Stimulated activated CD4-positive, alpha-beta T cell treated with anti-CD3 and anti-CD28 coated beads, TNF-alpha, amount 100 ng/mL, for 1 hour (primary cell): ENCODE measurements around the gene SERAC1.
A peak's percentile ranks its signal among the peaks of the same experiment; 100 is the strongest.

Source experiments
- DNase-seq, 3 donors: peaks; one replicate each; pipeline ENCODE4 v3.0.0-alpha.2; 2020; ENCODE audit warnings: low read depth in 3 of 3, low spot score in 1 of 3

Gene SERAC1

DNA sequence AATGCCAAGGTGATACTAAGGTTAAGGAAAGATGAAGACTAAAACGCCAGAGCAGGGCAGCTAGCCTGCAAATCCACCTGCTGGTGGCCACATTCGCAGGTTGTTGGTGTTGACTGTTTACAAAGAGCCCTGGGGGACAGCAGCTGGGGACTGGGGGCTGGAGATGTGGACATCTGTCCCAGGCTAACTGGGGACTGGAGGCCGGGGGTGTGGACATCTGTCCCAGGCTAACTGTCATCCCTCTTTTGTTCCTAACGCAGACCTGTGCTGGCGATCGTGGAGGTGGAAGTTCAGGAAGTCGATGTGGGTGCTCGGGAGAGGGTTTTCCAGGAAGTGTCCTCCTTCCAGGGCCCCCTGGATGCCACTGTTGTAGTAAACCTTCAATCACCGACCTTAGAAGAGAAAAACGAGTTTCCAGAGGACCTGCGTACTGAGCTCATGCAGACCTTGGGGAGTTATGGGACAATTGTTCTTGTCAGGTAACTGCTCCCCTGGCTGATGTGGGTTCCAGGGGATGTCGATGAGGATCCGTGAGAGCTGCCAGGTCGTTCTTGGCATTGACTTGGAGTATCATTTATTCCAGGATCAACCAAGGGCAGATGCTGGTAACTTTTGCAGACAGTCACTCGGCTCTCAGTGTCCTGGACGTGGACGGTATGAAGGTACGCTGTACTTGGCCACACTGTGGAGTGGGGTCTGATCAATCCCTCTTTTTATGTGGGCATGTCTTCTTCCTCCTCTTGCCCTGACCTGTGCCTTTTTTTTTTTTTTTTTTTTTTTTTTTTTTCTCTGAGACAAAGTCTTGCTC is 87.0 kb downstream of the SERAC1 start:
- no peak for DNase-seq

DNA sequence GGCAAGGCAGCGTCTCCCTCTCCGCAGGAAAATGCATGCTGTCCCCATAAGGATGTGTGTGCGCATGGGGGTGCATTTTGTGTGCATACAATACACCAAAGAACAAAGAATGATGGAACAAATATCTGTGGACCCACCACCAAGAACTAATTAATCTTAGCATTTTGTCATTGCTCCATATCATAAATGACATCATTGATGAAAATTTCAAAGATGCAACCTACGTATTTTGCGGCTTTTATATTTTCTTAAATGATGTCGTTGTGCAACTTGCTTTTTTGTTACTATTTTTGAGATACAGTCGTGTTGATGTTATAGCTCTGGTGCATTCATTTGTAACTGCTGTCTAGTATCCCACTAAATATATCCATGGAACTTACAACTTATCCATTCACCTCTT is 89.7 kb downstream of the SERAC1 start:
- no peak for DNase-seq

DNA sequence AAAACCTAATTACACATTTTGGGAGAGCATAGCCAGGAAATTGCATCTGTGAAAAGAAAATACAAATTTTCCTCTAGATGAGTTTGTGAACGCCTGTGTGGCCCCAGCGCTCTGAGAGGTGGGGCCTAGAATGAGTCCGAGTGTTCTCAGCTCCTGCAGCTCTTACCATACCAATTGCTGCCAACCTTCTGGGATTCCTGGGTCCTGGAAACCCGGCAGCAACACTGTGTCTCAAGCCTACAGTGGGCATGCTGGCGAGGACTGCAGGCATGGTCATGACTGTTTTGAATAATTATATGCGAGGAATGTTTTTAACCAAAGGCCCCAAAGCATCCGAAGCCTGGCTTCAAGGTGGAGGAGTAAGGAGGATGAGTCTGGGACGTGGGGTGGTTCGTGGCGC is 90.4 kb downstream of the SERAC1 start:
- DNase-seq: no peak

DNA sequence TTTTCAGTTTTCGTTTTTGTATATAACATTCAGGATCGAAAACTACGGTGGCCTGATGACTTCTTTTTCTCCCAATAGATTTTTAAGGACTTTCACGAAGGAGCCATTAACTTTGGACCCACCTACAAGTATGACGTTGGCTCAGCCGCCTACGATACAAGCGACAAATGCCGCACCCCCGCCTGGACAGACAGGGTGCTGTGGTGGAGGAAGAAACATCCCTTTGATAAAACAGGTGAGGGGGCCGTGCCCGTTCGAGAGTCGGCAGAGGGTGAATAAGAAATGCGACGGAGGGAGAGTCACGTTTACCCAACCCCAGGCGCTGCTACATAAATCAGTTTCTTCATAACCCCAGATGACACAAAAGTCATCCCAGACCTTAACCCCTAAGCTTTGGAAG is 91.5 kb downstream of the SERAC1 start:
- no peak for DNase-seq

DNA sequence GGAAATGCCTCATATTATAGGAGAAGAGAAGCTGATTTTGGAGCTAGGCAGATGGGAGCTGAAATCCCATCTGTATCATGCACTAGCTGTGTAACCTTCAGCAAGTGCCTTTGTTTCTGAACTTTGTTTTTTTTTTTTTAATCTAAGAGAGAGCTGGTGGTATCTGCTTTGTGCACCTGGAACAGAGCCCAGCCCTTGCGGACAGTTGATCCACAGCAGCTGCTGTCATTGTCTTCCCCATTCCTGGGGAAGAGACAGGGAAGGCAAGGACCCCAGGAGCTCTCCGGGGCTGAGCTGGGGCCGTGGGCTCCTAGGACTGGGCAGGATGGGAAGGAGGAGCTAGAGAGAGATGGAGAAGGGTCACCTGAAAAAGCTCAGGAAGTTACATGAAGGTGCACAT is 94.3 kb downstream of the SERAC1 start:
- DNase-seq: no peak

DNA sequence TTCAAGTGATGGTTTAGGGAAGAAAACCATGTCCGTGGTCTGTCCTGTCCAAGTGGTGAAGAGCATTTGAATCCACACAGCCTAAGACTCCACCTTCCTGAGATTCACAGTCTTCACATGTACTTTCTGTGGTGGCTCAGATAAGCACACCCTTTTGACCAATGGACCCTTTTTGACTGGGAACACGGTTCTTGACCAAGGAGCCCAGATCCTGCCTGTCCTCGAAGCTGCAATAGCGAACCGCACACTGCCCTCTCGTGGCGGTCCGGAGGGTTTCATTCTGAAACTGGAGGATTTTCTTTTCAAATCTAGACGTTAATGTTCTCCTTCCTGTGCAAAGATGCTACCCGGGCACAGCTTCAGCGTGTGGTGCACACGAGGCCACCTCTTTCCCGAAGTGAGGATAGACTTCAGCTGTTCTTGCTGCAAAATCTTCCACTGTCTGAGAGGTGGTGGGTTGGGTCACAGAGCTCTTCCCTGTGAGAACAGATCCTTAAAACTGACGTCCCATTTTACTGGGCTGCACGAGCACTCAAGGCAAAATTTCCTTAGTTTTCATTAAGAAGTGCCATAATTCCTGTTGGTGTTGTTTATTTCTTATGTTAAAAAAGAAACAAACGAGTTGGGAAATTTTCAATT is 95.9 kb downstream of the SERAC1 start:
- DNase-seq: peak; percentile 9 to 60 (median 35)

DNA sequence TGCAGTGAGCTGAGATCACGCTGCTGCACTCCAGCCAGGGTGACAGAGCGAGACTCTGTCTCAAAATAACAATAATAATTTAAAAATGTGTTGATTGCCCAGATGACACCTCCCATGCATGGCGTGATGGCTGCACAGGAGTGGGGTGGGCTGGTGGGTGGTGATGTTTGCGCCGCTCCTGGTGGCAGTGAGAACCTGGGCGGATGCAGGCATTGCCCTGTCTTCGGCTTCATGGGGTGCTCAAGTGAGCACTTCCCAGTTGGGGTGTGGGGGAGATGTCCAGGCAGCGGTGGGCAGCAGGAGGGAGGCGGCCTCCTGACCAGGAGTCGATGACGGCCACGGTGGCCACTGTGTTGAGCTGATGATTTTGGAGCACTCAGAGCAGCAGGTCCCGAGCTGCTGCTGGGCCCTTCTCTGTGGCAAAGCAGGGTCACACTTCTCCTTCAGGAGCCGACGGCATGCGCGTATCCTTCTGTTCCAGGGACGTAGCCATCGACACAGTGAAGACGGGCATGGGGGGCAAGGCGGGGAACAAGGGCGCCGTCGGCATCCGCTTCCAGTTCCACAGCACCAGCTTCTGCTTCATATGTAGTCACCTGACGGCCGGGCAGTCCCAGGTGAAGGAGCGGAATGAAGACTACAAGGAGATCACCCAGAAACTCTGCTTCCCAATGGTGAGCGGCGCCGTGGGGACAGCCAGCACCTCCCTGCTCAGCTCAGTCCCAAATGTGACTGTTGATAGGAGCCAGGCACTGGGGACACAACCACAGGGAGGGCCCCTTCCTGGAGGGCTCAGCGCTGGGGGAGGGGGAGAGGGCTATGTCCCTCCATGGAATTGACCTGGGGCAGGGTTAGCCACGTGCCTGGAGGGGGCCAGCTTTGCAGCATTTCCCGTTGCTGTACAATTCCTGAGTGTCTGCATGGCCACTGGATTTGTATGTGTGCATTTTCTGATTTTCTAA is 96.7 kb downstream of the SERAC1 start:
- no peak for DNase-seq

DNA sequence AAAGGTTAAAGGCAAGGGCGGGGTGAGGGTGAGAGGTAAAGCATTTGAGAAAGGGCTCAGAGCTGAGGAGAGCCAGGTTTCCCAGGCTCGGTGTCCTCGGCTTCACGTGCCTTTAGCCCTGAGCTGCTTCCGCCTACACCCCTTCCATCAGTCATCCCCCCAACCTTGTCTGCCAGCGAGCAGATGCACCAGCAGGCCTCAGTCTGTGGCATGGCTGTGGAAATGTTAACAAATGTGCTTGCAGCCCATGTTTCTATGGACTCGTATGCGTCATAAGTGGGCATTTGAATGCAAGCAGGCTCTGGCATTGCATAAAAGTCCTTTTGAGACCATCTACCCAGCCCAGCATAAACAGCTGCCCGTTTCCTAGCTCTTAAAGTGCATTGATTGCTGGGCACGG is 97.5 kb downstream of the SERAC1 start:
- DNase-seq: no peak

DNA sequence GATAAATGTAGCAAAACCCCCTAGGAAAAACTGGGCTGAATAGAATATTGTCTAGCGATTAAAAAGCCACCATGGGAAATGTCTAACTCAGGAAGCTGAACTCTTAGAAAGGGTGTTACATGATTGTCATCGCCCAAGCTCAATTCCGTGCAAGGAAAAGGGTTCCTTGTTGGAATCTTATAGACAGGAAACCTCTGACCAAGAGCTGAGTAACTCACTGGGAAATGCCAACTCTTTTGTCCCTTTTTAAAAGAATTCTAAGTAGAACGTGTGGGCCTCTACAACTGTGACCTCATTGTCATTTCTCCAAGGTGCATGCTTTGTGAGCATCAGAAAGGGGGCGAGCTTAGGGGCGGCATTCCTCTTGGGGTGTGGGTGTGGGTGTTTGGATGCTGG is 98.3 kb downstream of the SERAC1 start:
- DNase-seq: no peak

DNA sequence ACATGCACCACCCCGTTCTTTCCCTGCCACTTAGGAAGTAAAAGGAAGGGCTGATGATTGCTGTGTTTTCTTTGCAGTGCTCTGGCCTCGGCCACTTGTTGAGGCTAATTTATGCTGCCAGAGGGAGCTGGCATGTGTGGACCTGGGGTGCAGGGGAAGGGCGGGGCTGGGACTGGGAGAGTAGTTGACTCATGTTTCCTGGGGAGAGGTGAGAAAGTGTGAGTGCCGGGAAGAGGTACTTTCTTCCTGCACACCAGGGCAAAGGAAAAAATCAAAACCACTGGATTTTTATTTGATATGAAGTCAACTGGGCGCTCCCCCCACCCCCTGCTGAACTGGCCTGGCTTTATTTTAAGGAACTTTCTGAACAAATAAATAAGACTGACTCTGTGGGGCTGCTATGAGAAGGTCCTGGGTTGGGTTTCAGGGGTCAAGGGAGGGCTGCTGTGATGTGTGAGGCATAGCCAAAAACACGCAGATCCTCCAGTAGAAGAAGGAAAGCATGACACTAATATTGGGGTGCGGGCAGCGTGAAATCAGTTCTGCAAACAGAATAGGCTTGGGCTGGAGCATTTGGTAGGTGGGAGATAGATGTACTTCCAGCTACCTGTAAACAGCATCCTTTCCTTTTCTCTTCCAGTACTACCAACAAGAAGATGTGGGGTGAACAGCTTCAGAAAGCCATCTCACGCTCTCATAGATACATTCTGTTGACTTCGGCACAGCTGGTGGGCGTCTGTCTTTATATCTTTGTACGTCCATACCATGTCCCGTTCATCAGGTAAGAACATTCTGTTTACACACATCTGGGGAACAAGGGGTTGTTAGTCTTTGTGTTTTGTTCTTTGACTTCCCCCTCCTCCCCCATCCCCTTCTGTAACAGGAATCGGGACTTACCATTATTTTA is 98.9 kb downstream of the SERAC1 start:
- no peak for DNase-seq

DNA sequence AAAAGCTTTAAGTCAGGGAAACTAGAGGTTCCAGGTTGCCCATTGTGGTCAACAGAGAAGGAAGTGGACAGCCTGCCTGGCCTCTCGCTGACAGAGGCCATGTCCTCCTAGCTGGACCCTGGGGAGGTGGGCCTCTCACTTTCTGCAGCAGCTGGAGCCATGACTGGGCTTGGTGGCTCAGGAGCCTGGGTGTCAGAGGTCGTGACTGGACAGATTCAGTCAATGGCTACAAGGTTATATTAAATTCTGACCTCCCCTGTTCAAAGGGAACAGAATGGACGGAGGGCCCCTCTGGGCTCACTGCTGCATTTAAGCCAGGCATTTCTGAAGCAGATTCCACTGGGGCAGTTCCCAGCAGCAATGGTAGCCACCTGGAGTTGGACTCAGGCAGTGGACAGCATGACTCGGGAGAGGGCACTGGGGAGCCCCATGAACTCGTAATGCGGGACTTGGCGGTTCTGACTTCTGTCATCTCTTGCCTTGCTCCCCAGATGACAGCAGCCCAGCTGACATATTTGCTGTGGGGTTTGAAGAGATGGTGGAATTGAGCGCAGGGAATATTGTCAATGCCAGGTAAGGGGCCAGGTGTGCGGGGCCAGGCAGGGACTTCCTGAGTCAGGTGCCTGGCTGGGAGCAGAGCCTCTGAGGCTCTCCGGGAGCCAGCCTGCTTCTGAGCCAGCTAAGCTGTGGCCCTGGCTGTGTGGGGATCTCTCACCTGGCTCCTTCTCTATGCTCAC is 99.7 kb downstream of the SERAC1 start:
- DNase-seq: no peak

DNA sequence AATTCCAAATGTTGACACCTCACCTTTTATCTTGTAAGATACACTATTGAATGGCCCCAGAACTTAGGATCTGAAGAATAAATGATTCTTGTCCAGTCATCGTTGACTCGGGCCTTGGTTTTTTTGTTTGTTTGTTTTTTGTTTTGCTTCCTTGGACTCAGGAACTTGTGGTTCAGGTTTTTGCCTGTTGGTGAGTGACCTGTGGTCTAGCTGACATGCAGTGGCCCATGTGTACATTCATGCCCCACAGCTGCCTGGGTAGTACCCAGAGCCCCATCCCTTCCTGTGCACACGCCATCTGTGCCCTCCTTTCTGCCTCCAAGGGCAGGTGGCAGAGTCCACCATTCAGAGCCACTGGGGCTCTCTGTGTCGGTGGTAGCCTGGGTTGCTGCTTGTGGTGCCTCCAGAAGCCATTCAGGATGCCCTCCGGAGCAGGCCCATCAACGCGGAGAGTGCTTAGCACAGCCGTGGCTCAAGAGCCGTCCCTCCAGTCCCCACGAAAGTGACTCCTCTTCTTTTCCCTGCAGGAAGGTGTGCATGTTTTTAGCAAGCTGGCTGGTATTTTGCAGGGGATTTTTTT is 100.5 kb downstream of the SERAC1 start:
- DNase-seq: no peak

DNA sequence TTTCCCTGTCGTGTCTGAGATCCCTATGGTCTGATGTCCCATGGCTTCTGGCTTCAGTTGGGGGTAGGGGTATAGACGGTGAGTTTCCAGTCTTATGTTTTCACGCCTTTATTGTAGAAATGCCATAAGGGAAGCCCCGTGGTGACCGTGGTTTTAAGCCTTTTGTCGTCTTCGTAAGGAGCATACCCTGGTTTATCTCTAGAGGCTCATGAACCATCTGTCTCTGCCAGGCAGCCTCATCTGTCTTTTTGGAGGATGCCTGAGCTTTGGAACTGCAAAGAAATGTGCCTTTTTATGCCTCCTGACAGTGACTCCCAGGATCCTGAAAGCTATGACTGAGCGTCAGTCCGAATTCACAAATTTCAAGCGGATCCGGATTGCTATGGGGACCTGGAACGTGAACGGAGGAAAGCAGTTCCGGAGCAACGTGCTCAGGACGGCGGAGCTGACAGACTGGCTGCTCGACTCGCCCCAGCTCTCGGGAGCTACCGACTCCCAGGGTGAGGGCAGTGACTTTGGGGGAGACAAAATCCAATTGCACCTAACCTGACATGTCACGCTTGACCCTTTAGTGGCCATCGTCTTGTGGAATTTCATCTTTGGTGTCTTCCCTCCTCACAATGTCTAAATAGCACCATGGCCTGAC is 101.8 kb downstream of the SERAC1 start:
- DNase-seq: no peak

DNA sequence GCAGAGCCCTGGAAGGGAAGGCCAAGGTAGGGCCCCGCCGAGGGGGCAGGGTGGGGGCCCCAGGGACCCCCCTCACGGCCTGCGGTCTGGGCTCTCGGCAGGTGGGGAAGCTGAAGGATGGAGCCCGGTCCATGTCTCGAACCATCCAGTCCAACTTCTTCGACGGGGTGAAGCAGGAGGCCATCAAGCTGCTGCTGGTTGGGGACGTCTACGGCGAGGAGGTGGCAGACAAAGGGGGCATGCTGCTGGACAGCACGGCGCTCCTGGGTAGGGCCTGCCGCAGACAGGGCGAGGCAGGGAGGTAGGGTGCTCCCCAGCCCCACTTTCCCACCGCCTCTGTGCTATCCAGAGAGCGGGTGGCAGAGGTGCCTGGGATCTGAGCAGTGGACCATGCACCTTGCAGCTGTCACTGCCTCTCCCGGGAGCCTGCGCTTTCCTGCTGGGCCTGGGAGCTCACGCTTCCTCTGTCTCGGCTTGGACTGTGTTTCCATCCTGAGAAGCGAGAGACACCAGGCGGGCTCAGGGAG is 103.3 kb downstream of the SERAC1 start:
- no peak for DNase-seq

DNA sequence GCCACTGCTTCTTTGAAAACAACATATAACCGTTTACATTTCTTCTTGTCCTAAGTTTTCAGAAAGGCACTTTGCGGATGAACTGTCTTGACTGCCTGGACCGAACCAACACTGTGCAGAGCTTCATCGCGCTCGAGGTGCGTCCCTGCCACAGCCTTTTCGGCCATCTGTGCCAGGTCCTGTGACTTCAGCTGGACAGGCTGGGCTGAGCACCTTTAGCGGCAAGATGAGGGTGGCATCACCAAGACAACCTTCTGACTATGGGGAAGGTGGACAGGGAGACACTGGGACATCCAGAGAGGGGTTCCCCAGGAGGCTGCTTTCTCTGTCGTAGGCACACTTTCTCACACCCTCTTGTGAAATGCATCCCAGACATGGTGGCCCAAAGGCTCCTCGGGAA is 104.3 kb downstream of the SERAC1 start:
- no peak for DNase-seq

DNA sequence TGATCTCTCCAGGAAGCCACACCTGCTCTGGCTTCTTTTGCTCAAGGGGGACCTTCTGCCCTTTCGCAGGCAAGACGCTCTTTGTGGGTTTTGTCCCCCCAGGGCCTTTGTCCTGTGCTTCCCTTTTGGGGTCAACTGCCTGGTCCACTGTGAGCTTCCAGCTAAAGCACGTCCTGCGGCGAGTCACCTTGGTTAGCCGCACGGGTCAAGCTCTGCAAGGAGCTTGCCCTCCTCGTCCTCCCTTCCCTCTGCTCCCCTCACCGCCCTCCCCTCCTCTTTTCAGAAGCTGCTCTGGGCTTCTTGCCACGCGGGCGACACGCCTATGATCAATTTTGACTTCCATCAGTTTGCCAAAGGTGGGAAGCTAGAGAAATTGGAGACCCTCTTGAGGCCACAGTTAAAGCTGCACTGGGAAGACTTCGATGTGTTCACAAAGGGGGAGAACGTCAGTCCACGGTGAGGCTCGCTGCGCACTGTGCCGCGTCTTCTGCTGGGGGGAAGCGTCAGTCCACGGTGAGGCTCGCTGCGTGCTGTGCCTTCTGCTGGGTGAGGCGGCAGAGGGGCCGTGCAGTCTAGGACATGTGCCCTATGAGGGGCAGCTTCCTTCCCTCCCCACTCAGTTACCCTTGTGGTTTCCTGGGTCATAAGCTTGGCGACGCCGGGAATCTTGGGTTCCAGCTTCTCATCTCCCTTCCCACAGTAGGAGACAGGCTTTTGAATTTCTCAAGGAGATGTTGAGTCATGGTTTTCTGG is 106.2 kb downstream of the SERAC1 start:
- no peak for DNase-seq

DNA sequence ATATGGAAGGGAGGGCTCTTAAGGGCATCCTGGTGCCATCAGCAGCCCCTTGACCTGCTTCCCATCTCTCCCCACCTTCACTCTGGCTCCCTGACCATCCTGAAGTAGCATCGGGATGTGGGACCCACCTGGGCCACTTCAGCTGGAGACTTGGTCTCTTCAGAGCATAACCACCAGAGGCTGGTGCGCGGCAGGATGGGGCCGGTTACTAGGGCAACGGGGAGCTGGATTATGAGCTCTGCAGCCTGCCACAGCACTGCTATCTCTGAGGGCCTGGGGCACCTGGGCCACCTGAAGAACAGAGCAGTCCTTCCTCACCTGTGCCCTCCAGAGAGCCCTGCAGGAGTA is 106.7 kb downstream of the SERAC1 start:
- no peak for DNase-seq
